Caco-2 (cell line): ENCODE results near the gene TNPO2. TPM values are rescaled to one million over a fixed set of nuclear protein-coding genes. Genes with fewer than 3 reads are reported as not detected.

Experiments
- BruUV-seq: library from RNA; stranded (reverse); fragments of 400-500 nt; replicated peaks from 2 replicates; lab custom pipeline; 2021; lab: Mats Ljungman, UMichigan
- CTCF ChIA-PET: fragments of 300-600 bp; sonication (Branson Sonifier 250); formaldehyde crosslinking; loops from one replicate; lab custom pipeline; 2022; ENCODE audit warnings: antibody characterized with exemption; lab: Charles Lee
- POLR2A ChIA-PET: fragments of 300-600 bp; sonication (Branson Sonifier 250); formaldehyde crosslinking; loops from one replicate; lab custom pipeline; 2022; ENCODE audit warnings: antibody characterized with exemption; lab: Charles Lee
- DNase-seq, 2 experiments: peaks; one replicate each; pipeline versions ENCODE4 v3.0.0 to v3.0.0-alpha.2; 2020 to 2022
- H3K27me3 ChIP-seq: replicated peaks from 2 replicates; pipeline ENCODE4 v1.6.0; 2011; ENCODE audit warnings: low read length; ENCODE audit not compliant: control insufficient read depth, insufficient read depth
- H3K36me3 ChIP-seq: 2 replicates; pipeline ENCODE4 v1.5.1; 2011; ENCODE audit warnings: low read length; ENCODE audit not compliant: control insufficient read depth, insufficient read depth
- H3K4me1 ChIP-seq: fragments of 250-450 bp; sonication (Bioruptor Pico); 2 replicates; pipeline ENCODE4 v1.5.1; 2020; ENCODE audit warnings: mild to moderate bottlenecking
- H3K4me3 ChIP-seq: 2 replicates; pipeline ENCODE4 v1.5.1; 2011; ENCODE audit warnings: low read depth, mild to moderate bottlenecking, control low read depth, low read length
- H3K9me3 ChIP-seq: fragments of 250-450 bp; sonication (Bioruptor Pico); 2 replicates; pipeline ENCODE4 v1.5.1; 2020; ENCODE audit warnings: mild to moderate bottlenecking, moderate library complexity
- H3K27ac Mint-ChIP-seq: one replicate; pipeline ENCODE4 v1.8.0; 2022; ENCODE audit warnings: mixed read lengths; ENCODE audit not compliant: unreplicated experiment
- H3K27me3 Mint-ChIP-seq: one replicate; pipeline ENCODE4 v1.8.0; 2022; ENCODE audit warnings: mixed read lengths; ENCODE audit not compliant: insufficient read depth, unreplicated experiment
- H3K36me3 Mint-ChIP-seq: one replicate; pipeline ENCODE4 v1.8.0; 2022; ENCODE audit warnings: mild to moderate bottlenecking, mixed read lengths; ENCODE audit not compliant: insufficient read depth, unreplicated experiment
- H3K4me1 Mint-ChIP-seq: one replicate; pipeline ENCODE4 v1.8.0; 2022; ENCODE audit warnings: low read depth, mixed read lengths; ENCODE audit not compliant: unreplicated experiment
- H3K4me3 Mint-ChIP-seq: one replicate; pipeline ENCODE4 v1.8.0; 2022; ENCODE audit warnings: mild to moderate bottlenecking, moderate library complexity, mixed read lengths; ENCODE audit not compliant: unreplicated experiment
- H3K9me3 Mint-ChIP-seq: one replicate; pipeline ENCODE4 v1.8.0; 2022; ENCODE audit warnings: mixed read lengths; ENCODE audit not compliant: unreplicated experiment
- intact Hi-C: fragments of 100-400 bp; cut with micrococcal nuclease; formaldehyde crosslinking; loops from one replicate; pipeline ENCODE4 v1.10.0; 2022; ENCODE audit not compliant: unreplicated experiment
- total RNA-seq: library from RNA; stranded (reverse); gene quantifications from 2 replicates; pipeline ENCODE4 v1.2.3, GENCODE V29; 2022
- TF ChIP-seq, protein P1 (sequence below), 2 experiments: fragments of 200-600 bp in 1 of 2; IDR thresholded peaks; 1 replicate in 1 of 2; 2 replicates in 1 of 2; pipeline versions ENCODE4 v1.5.1 to v1.8.0; 2011 to 2022; ENCODE audit warnings: antibody characterized with exemption in 1 of 2, control low read depth in 1 of 2, inconsistent platforms in 1 of 2, low read depth in 1 of 2, low read length in 1 of 2, mild to moderate bottlenecking in 1 of 2, moderate library complexity in 1 of 2; ENCODE audit not compliant: insufficient read depth in 1 of 2, severe bottlenecking in 1 of 2, unreplicated experiment in 1 of 2

Gene TNPO2
- total RNA-seq, 1 experiment from 2014 or later, result 87.8 TPM

- TF ChIP-seq, protein P1, sequence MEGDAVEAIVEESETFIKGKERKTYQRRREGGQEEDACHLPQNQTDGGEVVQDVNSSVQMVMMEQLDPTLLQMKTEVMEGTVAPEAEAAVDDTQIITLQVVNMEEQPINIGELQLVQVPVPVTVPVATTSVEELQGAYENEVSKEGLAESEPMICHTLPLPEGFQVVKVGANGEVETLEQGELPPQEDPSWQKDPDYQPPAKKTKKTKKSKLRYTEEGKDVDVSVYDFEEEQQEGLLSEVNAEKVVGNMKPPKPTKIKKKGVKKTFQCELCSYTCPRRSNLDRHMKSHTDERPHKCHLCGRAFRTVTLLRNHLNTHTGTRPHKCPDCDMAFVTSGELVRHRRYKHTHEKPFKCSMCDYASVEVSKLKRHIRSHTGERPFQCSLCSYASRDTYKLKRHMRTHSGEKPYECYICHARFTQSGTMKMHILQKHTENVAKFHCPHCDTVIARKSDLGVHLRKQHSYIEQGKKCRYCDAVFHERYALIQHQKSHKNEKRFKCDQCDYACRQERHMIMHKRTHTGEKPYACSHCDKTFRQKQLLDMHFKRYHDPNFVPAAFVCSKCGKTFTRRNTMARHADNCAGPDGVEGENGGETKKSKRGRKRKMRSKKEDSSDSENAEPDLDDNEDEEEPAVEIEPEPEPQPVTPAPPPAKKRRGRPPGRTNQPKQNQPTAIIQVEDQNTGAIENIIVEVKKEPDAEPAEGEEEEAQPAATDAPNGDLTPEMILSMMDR (IDR thresholded peaks at IDR 0.05; ENCODE audit: insufficient read depth in 1 of 2, low read depth in 1 of 2, low read length in 1 of 2, severe bottlenecking in 1 of 2, unreplicated experiment in 1 of 2), result no peak
- BruUV-seq, result no TSS peak
- Histone ChIP-seq H3K27me3 (no peaks in the 10 kb centered on the region; the same call in 1 of the 2 replicates), H3K4me1 (peaks cover 5% of the 10 kb centered on the region; the same call in 1 of the 2 replicates), H3K9me3 (no peaks in the 10 kb centered on the region), H3K4me3 (no peak overlapping the region), H3K36me3 (peaks cover 2% of the 10 kb centered on the region)
- intact Hi-C loops, result no loop called here
- Mint-ChIP-seq H3K9me3 (no peaks in the 10 kb centered on the region), H3K27ac (no peak overlapping the region), H3K4me3 (no peak overlapping the region), H3K36me3 (peaks cover 26% of the 10 kb centered on the region), H3K4me1 (peaks cover 13% of the 10 kb centered on the region), H3K27me3 (peaks cover 20% of the 10 kb centered on the region)
- ChIA-PET POLR2A (no interaction called here), CTCF (no interaction called here)
- DNase-seq, result no peak
Observed at GRCh38 chr19:12750851-12751250, 27.1 kb upstream of the TNPO2 start.

DNA sequence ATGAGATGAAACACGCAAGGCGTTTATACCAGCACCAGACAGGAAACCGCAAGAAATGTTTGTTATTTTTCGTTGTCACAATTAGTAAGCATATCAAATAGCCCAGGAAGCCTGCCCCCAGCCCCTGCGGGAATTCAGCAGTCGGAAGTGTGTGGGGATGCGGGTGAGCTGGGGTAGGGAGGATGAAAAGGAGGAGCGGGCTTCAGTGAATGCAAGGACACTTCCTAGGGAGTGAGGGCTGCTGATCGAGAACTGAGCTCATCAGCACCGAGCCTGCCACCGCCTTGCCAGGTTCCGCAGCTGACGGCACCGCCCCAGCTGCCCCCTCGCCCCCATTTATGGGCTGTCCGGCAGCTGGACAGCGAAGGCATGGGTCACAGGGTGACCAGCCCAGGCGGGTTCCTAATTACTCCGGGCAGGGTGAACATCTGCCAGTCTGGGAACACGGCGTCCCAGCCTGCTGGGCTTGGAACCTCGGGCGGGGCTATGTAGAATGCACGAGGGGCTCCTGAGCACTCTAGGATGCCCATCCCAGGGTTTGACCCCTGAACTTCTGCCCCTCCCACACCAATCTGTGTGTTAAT, 26.3 kb upstream of the TNPO2 start:
- TF ChIP-seq, protein P1 (IDR thresholded peaks at IDR 0.05; ENCODE audit: insufficient read depth in 1 of 2, low read depth in 1 of 2, low read length in 1 of 2, severe bottlenecking in 1 of 2, unreplicated experiment in 1 of 2), result no peak
- no peak overlapping the region for H3K27ac Mint-ChIP-seq
- Histone ChIP-seq H3K9me3 (no peaks in the 10 kb centered on the region), H3K4me3 (no peak overlapping the region), H3K27me3 (no peaks in the 10 kb centered on the region; the same call in 1 of the 2 replicates), H3K4me1 (peaks cover 5% of the 10 kb centered on the region; the same call in 1 of the 2 replicates), H3K36me3 (peaks cover 2% of the 10 kb centered on the region)
- H3K4me1 Mint-ChIP-seq, result peaks cover 13% of the 10 kb centered on the region
- H3K9me3 Mint-ChIP-seq, result no peaks in the 10 kb centered on the region
- H3K27me3 Mint-ChIP-seq, result peaks cover 20% of the 10 kb centered on the region
- ChIA-PET CTCF (interaction anchor here (1.0 kb wide), 1 partner anchor 11 kb away, joined by 4 read pairs; no protein-coding TSS in a partner anchor), POLR2A (no interaction called here)
- no peak overlapping the region for H3K4me3 Mint-ChIP-seq
- intact Hi-C loops, result no loop called here
- peaks cover 34% of the 10 kb centered on the region for H3K36me3 Mint-ChIP-seq
- no TSS peak for BruUV-seq
- DNase-seq, result no peak

- H3K9me3 ChIP-seq, result no peaks in the 10 kb centered on the region
- peaks cover 13% of the 10 kb centered on the region for H3K4me1 Mint-ChIP-seq
- H3K27me3 Mint-ChIP-seq, result peaks cover 18% of the 10 kb centered on the region
- intact Hi-C loops, result no loop called here
- peaks cover 2% of the 10 kb centered on the region for H3K36me3 ChIP-seq
- H3K27me3 ChIP-seq, result no peaks in the 10 kb centered on the region; the same call in 1 of the 2 replicates
- no TSS peak for BruUV-seq
- peaks cover 35% of the 10 kb centered on the region for H3K36me3 Mint-ChIP-seq
- no peak overlapping the region for H3K4me3 Mint-ChIP-seq
- H3K4me3 ChIP-seq, result no peak overlapping the region
- no peaks in the 10 kb centered on the region for H3K9me3 Mint-ChIP-seq
- TF ChIP-seq, protein P1 (IDR thresholded peaks at IDR 0.05; ENCODE audit: insufficient read depth in 1 of 2, low read depth in 1 of 2, low read length in 1 of 2, severe bottlenecking in 1 of 2, unreplicated experiment in 1 of 2), result no peak
- POLR2A ChIA-PET, result no interaction called here
- peaks cover 5% of the 10 kb centered on the region; the same call in 1 of the 2 replicates for H3K4me1 ChIP-seq
- H3K27ac Mint-ChIP-seq, result no peak overlapping the region
- CTCF ChIA-PET, result no interaction called here
- DNase-seq, result no peak
Observed at GRCh38 chr19:12748489-12748888, 24.8 kb upstream of the TNPO2 start.
